GM21825 (cell line): Measurements from ENCODE around the gene YBX2.
"Not testable (repeated sequence)": the region's sequence is repeated elsewhere in the genome, so short reads cannot be mapped to it uniquely, and the experiment has no call there.

ENCODE experiments used
- ATAC-seq: cut with Tn5 transposase; IDR thresholded peaks from one replicate; pipeline ENCODE4 v1.9.1; 2021; ENCODE audit warnings: mild to moderate bottlenecking, moderate library complexity; ENCODE audit not compliant: unreplicated experiment

Gene YBX2

DNA sequence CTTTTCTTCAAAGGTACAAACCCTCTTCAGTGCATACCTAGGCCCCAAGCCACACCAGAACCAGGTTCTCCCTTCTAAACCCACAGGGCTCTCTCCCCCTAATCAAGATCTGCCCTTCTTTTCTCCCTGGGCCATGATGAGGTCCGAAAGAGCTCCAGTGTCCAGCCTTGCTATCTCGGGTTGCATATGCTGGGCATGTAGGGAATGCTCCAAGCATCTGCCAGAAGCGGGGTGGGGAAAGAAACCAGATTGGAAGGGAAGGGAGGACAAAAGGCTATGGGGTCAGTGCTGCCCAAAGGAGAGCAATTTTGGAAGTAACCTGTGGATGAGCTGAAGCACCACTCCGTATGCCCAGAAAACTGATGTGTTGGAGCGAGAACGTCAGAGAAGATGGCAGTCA, 45.2 kb downstream of the YBX2 start:
- no peak for ATAC-seq

DNA sequence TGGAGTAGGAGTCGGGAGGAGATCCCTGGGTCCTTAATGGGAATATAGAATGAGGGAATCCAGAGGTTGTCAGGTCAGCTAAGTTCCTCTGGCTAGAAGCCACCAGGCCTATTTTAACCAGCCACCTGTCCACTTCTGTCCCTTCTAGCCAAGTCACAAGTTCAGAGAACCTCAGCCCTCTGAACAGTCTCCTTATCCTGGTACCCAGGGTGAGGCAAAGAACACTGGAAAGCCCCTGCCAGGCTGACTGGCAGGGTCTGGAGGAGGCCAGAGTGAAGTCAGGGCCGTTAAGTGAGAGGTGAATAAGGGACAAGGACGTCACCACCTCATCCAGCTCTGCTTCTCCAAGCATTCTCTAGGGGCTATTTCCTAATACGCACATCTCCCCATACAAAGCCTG, 45.6 kb downstream of the YBX2 start:
- no peak for ATAC-seq

DNA sequence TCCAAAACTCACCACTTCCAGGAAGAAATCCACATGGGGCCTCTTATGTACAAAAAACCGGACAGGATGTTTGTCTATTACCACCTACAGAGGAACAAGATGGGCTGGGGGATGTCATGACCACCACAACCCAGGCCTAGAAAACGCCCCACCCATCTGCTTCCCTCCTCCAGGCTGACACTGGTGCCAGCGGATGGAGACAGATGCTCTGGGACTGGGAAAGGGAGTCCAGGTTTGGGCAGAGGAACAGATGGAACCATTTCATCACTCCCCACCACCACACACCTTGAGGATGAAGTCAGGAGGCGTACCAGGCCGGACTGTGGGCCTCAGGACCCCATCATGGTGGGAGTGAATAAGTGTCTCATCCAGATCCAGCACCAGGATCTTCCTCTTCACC, 47.7 kb downstream of the YBX2 start:
- no peak for ATAC-seq

DNA sequence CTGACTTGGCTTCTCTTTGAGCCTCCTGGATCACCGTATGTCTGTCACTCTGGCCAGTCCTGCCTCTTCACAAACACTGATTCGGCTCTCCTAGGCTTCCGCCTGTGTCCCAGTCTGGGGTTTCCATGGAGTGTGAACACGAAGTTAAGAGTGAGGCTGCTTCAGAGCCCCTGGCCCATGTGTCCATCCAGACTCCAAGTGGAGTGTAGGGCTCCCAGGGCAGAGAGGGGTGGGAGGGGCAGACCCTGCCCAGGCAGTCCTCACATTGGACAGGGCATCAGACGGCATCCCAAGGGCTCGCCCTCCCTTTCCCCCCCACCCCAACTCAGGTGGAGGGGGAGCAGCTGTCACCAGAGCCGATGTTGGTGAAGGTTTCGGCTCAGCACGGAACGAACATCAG, 50.6 kb downstream of the YBX2 start:
- ATAC-seq, result not testable (repeated sequence)

DNA sequence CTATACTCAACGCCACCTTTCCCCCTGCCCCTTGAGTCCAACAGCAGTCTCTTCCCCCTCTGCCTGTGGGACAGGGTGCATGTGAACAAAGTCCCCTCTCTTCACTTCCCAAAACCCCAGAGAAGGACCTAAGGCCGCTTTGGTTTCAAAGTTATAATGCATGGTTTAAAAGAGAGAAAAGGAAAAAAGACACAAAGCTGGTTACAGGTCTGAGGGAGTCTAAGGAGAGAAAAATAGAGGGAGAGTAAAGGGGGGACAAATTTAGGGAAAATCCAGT, 51.0 kb downstream of the YBX2 start:
- ATAC-seq, result no peak

DNA sequence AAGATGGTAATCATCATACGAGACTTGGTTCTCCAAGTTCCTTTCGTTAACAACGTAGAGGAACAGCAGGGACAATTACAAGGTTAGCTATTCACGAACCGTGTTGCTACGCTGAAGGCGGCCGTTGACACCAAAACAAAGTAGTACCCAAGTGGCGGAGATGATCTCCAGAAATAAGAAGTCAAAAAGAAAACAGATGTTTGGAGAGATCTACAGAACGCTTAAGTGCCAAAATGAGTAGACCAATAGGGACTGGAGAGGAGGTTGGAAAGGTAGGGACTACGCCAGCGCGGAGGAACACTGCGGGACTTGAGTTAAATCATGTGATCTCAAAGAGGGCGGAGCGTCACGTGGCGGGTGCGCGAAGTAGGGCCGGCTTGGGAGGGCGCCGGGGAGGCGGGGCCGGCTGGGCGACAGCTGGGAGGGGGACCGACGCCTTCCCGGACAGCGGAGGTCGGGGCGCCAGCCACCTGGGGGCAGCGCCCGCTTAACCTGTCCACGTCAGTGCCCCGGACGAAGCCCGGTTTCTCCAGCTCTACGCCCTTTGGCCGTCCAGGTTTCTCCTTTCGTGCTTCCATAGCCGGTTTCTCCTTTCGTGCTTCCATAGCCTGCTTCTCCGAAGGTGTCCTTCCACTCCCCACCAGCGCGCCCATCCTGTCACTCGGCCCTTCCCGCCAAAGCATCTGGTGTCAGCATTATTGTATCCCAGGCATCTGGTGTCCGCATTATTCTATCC, 51.6 kb downstream of the YBX2 start:
- ATAC-seq, result peak; percentile 37

DNA sequence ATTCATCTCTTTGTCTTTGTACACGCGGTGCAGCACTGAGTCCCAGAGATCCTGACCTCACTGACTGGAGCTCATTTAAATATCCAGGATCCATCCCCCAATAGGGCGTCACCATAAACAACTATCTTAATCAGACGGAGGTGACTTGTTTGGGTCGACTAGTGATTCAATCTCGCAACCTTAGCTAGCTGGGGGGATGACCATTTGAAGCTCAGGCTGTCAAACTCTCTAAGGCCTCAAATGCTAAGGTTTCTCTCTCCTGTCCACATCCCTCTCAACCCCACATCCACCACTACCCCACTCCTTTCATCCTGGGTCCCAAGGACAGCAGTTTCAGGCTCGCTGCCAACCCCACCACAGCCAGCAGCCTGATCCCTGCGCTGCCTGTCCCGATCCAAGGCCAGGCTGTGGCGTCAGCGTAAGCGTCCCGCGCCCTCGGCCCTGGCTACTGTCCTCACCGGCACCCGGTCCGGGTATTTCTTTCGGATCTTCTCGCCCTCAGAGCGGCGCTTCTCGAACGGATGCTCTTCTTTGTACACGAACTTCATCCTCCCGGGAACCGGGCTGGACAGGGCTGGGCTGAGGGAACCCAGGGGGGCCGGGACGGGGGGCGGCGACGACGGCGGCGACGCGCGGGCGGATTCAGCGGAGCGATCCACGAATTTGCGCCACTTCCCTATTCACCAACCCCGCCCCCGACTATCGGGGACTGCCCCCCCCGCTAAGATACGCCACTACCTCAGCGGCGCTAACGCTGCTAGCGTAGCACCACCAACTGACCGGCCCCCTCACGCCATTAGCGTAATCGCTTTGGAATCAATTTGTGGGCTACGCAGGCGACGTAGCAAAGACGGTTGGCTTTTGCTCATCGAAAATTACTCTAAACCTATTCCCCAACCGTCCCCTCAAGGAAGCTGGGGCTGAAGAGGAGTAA, 52.4 kb downstream of the YBX2 start, which contains the start of gene GABARAP:
GABARAP (minus strand) TSS at position 667 of the 934 bp plus-strand sequence; CDS start at position 548, 119 bp downstream.
- ATAC-seq, result peak; percentile 28

DNA sequence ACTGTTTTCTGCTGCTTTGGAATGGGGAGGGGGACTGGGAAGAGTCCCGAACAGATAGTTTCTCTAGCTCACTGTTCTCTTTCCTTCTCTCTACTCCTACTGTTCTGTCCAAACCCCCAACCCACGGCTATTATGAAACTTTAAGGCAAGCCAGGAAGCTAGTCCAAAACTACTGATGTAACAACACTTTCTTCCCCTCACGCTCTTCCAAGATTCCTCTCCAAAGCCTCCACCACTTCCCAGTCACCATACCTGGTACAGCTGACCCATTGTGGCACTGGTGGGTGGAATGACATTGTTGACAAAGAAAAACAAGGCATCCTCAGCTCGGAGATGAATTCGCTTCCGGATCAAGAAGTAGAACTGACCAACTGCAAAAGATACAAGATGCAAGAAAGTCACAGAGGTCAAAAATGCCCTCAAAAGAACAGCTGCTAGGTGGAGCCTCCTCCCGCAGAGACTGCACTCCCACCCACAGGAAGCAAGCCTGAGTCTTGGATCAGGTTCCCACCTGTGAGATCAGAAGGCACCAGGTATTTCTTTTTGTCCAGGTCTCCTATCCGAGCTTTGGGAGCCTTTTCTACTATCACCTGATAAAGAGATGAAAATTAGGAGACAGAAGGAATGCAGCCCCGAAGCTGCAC, 53.2 kb downstream of the YBX2 start:
- no peak for ATAC-seq

DNA sequence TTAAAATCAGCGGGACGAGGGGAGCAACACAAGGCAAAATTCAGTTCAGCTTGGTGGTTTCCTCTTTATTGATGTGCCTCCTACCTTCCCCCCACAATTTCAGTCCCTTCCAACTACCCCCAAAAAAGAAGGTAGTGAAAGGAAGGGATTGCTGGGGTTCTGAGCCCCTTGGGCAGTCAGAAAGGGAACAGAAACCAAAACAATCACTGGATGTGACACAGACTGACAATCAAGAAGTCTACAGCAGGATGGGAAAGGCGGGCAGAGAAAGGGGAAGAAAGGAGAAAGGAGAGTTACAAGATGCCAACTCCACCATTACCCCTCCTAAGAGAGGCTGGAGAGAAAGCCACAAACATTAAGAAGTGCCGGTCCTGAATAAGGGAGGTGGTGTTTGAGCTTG, 54.1 kb downstream of the YBX2 start:
- ATAC-seq, result no peak

DNA sequence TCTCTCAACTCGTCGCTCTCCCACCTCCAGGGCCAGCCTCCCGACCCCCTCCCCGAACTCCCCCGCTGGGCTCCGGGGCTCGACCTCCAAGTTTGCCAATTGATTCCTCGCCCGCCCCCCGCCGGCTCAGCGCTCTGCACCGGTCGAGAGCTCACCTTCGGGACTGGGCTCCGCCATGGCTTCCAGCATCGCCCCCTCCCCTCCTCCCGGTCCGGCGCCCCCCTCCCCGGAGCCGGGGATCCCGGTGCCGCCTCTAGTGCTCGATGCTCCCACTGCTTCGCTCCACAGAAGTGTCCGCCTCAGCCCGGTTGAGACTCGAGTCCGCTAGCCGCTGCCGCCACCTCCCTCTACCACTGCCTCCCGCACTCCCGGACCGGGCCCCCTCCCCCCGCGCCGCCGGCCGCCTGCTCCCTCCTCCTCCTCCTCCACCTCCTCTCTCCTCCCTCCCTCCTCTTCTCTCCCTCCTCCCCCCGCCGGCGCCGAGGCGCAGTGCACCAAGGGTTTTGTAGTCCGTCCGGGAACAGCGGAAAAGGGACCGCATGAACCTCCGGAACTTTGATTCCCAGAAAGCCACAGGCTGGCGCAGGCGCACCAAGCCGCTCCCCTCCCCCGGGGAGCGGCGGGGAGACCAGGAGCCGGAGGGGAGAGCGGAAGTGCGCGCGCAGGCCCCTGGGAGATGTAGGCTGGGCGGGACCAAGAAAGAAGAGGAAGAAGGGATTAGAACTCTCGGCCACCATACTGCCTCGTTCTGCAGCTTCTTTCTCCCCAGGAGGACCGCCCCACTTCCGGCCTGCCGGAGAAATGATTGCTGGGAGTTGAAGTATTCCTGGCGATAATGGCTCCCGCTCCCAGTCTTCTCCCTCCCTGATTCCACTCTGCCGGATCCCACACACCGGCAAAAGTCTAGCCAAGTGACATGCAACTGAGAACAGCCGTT, 55.1 kb downstream of the YBX2 start, which contains the start of gene PHF23:
PHF23 (minus strand) TSS at position 367 of the 937 bp plus-strand sequence; CDS start at position 189, 178 bp downstream.
- ATAC-seq, result peak; percentile 39

DNA sequence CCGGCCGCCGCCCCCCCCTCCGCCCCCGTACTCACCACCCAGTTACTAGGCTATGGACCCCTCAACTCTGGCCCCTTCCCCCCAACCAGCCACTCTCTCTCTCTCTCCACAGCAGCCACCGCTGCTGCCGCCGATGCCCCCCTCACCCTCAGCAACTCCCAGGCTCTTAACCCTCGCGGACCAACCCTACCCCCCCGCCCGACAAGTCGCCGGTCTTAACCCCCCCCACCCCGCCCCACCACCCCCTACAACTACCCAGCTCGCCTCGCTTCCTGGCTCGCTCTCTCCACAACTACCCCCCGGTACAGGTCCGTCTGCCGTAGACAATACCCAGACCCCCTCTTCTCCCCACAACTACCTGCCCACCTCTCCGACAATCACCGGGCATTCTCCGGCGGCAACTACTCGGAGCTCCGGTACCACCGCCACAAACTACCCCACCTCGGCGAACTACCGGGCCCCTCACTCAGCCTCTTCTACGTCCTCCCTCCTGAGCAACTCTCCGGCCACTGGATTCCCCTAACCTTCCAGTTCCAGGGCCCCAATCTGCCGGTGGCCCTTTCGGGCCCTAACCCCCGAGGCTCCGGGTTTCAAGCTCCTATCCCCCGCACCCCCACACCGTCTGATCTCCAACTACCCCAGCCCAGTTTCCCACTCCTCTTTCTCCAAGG, 55.9 kb downstream of the YBX2 start:
- no peak for ATAC-seq
